Endodermal cell (in vitro differentiated cells): ENCODE data around the gene CLCN5. TPM values are rescaled to one million over a fixed set of nuclear protein-coding genes. Genes with fewer than 3 reads are reported as not detected.

Experiments
- DNase-seq: peaks from one replicate; pipeline ENCODE4 v3.0.0-alpha.2; 2017
- H3K27ac ChIP-seq: 2 replicates; pipeline ENCODE4 v1.5.1; 2013; ENCODE audit warnings: mild to moderate bottlenecking, low read depth, low read length, moderate library complexity
- H3K27me3 ChIP-seq: 2 replicates; pipeline ENCODE4 v1.6.1; 2013; ENCODE audit warnings: mild to moderate bottlenecking, low read length, moderate library complexity; ENCODE audit not compliant: insufficient read depth, control insufficient read depth, poor library complexity, severe bottlenecking
- H3K36me3 ChIP-seq: 2 replicates; pipeline ENCODE4 v1.7.0; 2013; ENCODE audit warnings: mild to moderate bottlenecking, low read length, moderate library complexity; ENCODE audit not compliant: control insufficient read depth, insufficient read depth
- H3K4me1 ChIP-seq: one replicate; pipeline ENCODE4 v1.7.0; 2013; ENCODE audit warnings: low read length; ENCODE audit not compliant: control insufficient read depth, insufficient read depth
- H3K4me3 ChIP-seq: 2 replicates; pipeline ENCODE4 v1.5.1; 2013; ENCODE audit warnings: mild to moderate bottlenecking, low read length, moderate library complexity
- H3K9ac ChIP-seq: 2 replicates; pipeline ENCODE4 v1.6.1; 2013; ENCODE audit warnings: mild to moderate bottlenecking, low read length, moderate library complexity; ENCODE audit not compliant: poor library complexity, severe bottlenecking; ENCODE audit errors: extremely low read depth
- H3K9me3 ChIP-seq: 2 replicates; pipeline ENCODE4 v1.6.1; 2013; ENCODE audit warnings: mild to moderate bottlenecking, low read length, moderate library complexity; ENCODE audit not compliant: control insufficient read depth
- H3K27ac Mint-ChIP-seq: 2 replicates; pipeline ENCODE4 v1.8.0; 2020; ENCODE audit warnings: mixed read lengths
- H3K27me3 Mint-ChIP-seq: 2 replicates; pipeline ENCODE4 v1.8.0; 2021; ENCODE audit warnings: mild to moderate bottlenecking, mixed read lengths; ENCODE audit not compliant: insufficient read depth
- H3K36me3 Mint-ChIP-seq: 2 replicates; pipeline ENCODE4 v1.8.0; 2020; ENCODE audit warnings: low read depth, mixed read lengths
- H3K4me1 Mint-ChIP-seq: 2 replicates; pipeline ENCODE4 v1.8.0; 2020; ENCODE audit warnings: mixed read lengths
- H3K4me3 Mint-ChIP-seq: 2 replicates; pipeline ENCODE4 v1.8.0; 2020; ENCODE audit warnings: mild to moderate bottlenecking, moderate library complexity, mixed read lengths
- H3K9me3 Mint-ChIP-seq: 2 replicates; pipeline ENCODE4 v1.8.0; 2020; ENCODE audit warnings: mild to moderate bottlenecking, mixed read lengths
- WGBS, 2 experiments: methylation state at CpG; one replicate each; pipeline versions ENCODE4 v1.1.5 to v1.1.7; 2013; ENCODE audit warnings: missing lambda C conversion rate in 2 of 2, mixed read lengths in 1 of 2; ENCODE audit not compliant: insufficient coverage in 1 of 2, insufficient read length in 1 of 2; 5-methylcytosine and 5-hydroxymethylcytosine counted together
- total RNA-seq, 2 donors: library from RNA; stranded (reverse); fragmentation: NEBNext Ultra II Directional in 1 of 2; extraction: Animal tissue kit (Norgen Biotek cat#: 25700) in 1 of 2; gene quantifications; 2 replicates in 1 of 2; 3 replicates in 1 of 2; pipeline ENCODE4 v1.2.1, GENCODE V29; 2021
- TF ChIP-seq, protein P1 (sequence below): fragments of 200-600 bp; sonication (generic); conservative IDR thresholded peaks from 2 replicates; pipeline ENCODE4 v1.5.0; 2021; ENCODE audit warnings: antibody characterized with exemption, mild to moderate bottlenecking

Gene CLCN5
- total RNA-seq, 2 donors from 2014 or later, result 12.9 to 18.9 TPM

GRCh38 chrX:50088645-50089044 is 166.2 kb downstream of the CLCN5 start:
- Mint-ChIP-seq H3K9me3 (peaks cover 38% of the 10 kb centered on the region), H3K4me1 (peaks cover 2% of the 10 kb centered on the region), H3K27ac (no peak overlapping the region), H3K4me3 (no peak overlapping the region), H3K27me3 (no peaks in the 10 kb centered on the region), H3K36me3 (peaks cover 13% of the 10 kb centered on the region)
- Histone ChIP-seq H3K4me1 (no peaks in the 10 kb centered on the region), H3K36me3 (peaks cover 4% of the 10 kb centered on the region), H3K9me3 (no peaks in the 10 kb centered on the region), H3K4me3 (no peak overlapping the region), H3K9ac (no peak overlapping the region), H3K27ac (no peak overlapping the region), H3K27me3 (no peaks in the 10 kb centered on the region)
- no peak for DNase-seq
- 97% methylated on average over 3 of the region's 3 CpGs; no CpG with 5 or more reads in 1 of the 2 experiments for WGBS, 2 experiments
- TF ChIP-seq, protein P1, sequence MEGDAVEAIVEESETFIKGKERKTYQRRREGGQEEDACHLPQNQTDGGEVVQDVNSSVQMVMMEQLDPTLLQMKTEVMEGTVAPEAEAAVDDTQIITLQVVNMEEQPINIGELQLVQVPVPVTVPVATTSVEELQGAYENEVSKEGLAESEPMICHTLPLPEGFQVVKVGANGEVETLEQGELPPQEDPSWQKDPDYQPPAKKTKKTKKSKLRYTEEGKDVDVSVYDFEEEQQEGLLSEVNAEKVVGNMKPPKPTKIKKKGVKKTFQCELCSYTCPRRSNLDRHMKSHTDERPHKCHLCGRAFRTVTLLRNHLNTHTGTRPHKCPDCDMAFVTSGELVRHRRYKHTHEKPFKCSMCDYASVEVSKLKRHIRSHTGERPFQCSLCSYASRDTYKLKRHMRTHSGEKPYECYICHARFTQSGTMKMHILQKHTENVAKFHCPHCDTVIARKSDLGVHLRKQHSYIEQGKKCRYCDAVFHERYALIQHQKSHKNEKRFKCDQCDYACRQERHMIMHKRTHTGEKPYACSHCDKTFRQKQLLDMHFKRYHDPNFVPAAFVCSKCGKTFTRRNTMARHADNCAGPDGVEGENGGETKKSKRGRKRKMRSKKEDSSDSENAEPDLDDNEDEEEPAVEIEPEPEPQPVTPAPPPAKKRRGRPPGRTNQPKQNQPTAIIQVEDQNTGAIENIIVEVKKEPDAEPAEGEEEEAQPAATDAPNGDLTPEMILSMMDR, result no peak

- Mint-ChIP-seq H3K36me3 (peaks cover 3% of the 10 kb centered on the region), H3K27ac (no peak overlapping the region), H3K27me3 (no peaks in the 10 kb centered on the region), H3K4me3 (no peak overlapping the region), H3K9me3 (peaks cover 34% of the 10 kb centered on the region), H3K4me1 (peaks cover 4% of the 10 kb centered on the region)
- 97% methylated on average over 4 of the region's 4 CpGs; no CpG with 5 or more reads in 1 of the 2 experiments for WGBS, 2 experiments
- no peak overlapping the region for H3K9ac ChIP-seq
- peaks cover 4% of the 10 kb centered on the region for H3K36me3 ChIP-seq
- H3K9me3 ChIP-seq, result no peaks in the 10 kb centered on the region
- no peak overlapping the region for H3K4me3 ChIP-seq
- DNase-seq, result no peak
- TF ChIP-seq, protein P1, result no peak
- H3K27ac ChIP-seq, result no peak overlapping the region
- no peaks in the 10 kb centered on the region for H3K27me3 ChIP-seq
- H3K4me1 ChIP-seq, result no peaks in the 10 kb centered on the region
These were observed 171.2 kb downstream of the CLCN5 start for GRCh38 chrX:50093625-50094024.

DNA sequence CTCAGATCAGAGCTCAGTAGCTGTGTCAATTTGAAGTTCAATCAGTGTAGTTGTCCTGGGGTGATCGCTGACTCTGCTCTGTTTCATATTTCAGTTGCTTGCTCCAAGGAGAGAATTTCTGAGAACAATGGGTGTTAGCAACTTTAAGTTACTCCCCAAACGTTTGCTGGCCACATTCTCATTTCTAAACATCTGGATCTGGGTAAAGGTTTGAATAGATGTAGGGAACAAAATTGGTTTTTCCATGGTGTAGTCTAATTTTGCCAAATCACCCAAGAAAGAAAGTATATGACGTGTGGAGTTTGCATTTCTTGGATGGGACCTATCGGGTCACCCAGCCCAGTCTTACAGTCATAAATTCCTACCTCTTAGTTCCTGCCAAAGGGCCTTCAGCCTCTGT is 174.7 kb downstream of the CLCN5 start:
- peaks cover 41% of the 10 kb centered on the region for H3K9me3 Mint-ChIP-seq
- TF ChIP-seq, protein P1, result no peak

More for the DNA sequence above, 174.7 kb downstream of the CLCN5 start:
- Mint-ChIP-seq H3K4me1 (peaks cover 6% of the 10 kb centered on the region), H3K4me3 (no peak overlapping the region), H3K27ac (no peak overlapping the region), H3K36me3 (peaks cover 1% of the 10 kb centered on the region), H3K27me3 (no peaks in the 10 kb centered on the region)
- no peaks in the 10 kb centered on the region for H3K27me3 ChIP-seq
- H3K36me3 ChIP-seq, result no peaks in the 10 kb centered on the region
- no peak overlapping the region for H3K9ac ChIP-seq
- H3K4me1 ChIP-seq, result no peaks in the 10 kb centered on the region
- WGBS, 2 experiments, result 91% methylated on average over 4 of the region's 4 CpGs; no CpG with 5 or more reads in 1 of the 2 experiments
- no peaks in the 10 kb centered on the region for H3K9me3 ChIP-seq
- H3K27ac ChIP-seq, result no peak overlapping the region
- H3K4me3 ChIP-seq, result no peak overlapping the region
- no peak for DNase-seq
